Lower leg skin (tissue), 4 donors: ENCODE data around the gene CYB5R4. TPM values are rescaled to one million over a fixed set of nuclear protein-coding genes. Genes with fewer than 3 reads are reported as not detected.
"Not testable (repeated sequence)": the region's sequence is repeated elsewhere in the genome, so short reads cannot be mapped to it uniquely, and the experiment has no call there.

Experiments used
- DNase-seq, 2 donors: peaks; one replicate each; pipeline ENCODE4 v3.0.0-alpha.2; 2019; ENCODE audit warnings: low spot score in 2 of 2
- H3K4me3 ChIP-seq: fragments of 200-600 bp; sonication (generic); 2 replicates; pipeline ENCODE4 v1.5.1; 2017; ENCODE audit warnings: mild to moderate bottlenecking, low read depth; ENCODE audit not compliant: poor library complexity, severe bottlenecking
- POLR2A ChIP-seq, 2 donors: fragments of 450-650 bp; IDR thresholded peaks; one replicate each; pipeline ENCODE4 v1.6.1; 2016 to 2017; ENCODE audit warnings: antibody characterized with exemption in 2 of 2, mild to moderate bottlenecking in 1 of 2, moderate library complexity in 1 of 2
- WGBS, 2 donors: methylation state at CpG; one replicate each; pipeline ENCODE4 v1.1.5; 2018; 5-methylcytosine and 5-hydroxymethylcytosine counted together
- intact Hi-C: fragments of 100-400 bp; cut with DNase I; formaldehyde crosslinking; loops from one replicate; pipeline ENCODE4 v1.15.0; 2023; ENCODE audit warnings: low total_unique reads
- total RNA-seq, 4 donors: library from RNA; depleted of rRNA; stranded (reverse); fragments of >200 nt; gene quantifications; one replicate each; pipeline ENCODE4 v1.1.0, GENCODE V29; 2016
- TF ChIP-seq, protein P1 (sequence below), 3 donors: fragments of 450-650 bp; IDR thresholded peaks; one replicate each; pipeline ENCODE4 v1.5.1; 2016; ENCODE audit warnings: antibody characterized with exemption in 3 of 3, mild to moderate bottlenecking in 3 of 3, moderate library complexity in 2 of 3

Gene CYB5R4
- total RNA-seq, 4 donors from 2014 or later, result 4.8 to 14.6 (median 7.2) TPM

DNA sequence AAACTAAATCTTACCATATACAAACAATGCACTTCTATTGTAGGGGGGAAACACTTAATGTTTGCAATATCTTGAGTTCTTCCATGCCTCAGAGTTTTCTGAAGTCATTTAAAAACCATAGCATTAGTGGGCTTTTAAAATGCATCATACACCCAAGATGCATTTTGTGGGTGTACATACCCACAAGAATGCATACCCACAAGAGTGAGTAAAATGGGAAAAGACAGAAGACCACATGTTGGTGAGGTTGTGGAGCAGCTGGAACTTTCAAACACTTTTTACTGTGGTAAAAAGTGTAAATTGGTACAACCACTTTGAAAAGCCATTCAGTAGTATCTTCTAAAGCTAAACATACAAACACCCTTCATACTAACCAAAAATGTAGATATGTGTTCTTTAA is 57.5 kb downstream of the CYB5R4 start:
- intact Hi-C loops, result no loop called here
- TF ChIP-seq POLR2A (IDR thresholded peaks at IDR 0.05), result no peak
- TF ChIP-seq, protein P1, sequence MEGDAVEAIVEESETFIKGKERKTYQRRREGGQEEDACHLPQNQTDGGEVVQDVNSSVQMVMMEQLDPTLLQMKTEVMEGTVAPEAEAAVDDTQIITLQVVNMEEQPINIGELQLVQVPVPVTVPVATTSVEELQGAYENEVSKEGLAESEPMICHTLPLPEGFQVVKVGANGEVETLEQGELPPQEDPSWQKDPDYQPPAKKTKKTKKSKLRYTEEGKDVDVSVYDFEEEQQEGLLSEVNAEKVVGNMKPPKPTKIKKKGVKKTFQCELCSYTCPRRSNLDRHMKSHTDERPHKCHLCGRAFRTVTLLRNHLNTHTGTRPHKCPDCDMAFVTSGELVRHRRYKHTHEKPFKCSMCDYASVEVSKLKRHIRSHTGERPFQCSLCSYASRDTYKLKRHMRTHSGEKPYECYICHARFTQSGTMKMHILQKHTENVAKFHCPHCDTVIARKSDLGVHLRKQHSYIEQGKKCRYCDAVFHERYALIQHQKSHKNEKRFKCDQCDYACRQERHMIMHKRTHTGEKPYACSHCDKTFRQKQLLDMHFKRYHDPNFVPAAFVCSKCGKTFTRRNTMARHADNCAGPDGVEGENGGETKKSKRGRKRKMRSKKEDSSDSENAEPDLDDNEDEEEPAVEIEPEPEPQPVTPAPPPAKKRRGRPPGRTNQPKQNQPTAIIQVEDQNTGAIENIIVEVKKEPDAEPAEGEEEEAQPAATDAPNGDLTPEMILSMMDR (IDR thresholded peaks at IDR 0.05), result no peak
- no peak for DNase-seq
- H3K4me3 ChIP-seq, result no peak overlapping the region

DNA sequence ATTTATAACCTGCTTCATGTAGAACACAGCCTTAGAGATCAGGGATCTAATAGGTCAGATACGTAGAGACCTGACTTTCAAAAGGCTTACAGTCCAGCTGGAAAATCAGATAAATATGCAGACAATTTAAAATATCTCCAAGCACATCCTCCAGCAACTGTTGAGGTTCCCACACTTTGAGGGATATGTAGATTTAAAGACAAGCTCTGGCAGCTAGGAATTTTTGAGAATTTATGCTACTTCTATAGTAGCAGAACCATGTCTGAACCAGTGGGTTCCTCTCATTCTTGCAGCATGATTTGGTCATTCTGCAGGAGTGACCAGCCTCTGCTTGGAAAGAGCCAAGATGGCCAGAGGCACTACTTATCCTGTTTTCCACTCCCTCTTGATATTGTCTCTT is 60.5 kb downstream of the CYB5R4 start:
- no peak for DNase-seq
- H3K4me3 ChIP-seq, result no peak overlapping the region
- 95 to 97% methylated on average over 1 of the region's 1 CpG for WGBS, 2 donors
- TF ChIP-seq, protein P1 (IDR thresholded peaks at IDR 0.05), result no peak
- TF ChIP-seq POLR2A (IDR thresholded peaks at IDR 0.05), result no peak
- intact Hi-C loops, result no loop called here

DNA sequence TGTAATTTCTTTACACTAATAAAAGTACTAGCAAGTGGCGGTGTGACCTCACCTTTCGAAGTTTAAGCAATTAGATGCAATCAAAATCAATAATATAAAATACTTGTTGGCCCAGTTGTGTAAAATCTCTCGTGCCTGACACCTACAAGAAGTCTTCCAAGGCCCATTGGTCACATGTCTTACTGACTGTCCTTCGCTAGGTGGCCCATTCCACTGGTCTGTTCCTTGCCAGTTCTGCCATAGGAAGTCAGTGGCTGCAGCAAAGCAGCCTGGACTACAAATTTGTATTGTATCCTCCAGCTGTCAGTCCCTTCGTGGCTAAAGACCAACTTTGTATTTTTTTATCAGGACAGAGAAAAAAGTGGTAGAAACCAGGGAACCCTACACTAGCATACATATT is 61.8 kb downstream of the CYB5R4 start:
- intact Hi-C loops, result no loop called here
- H3K4me3 ChIP-seq, result no peak overlapping the region
- 91 to 95% methylated on average over 5 of the region's 5 CpGs for WGBS, 2 donors
- DNase-seq, result no peak
- TF ChIP-seq, protein P1 (IDR thresholded peaks at IDR 0.05), result no peak
- TF ChIP-seq POLR2A (IDR thresholded peaks at IDR 0.05), result no peak

DNA sequence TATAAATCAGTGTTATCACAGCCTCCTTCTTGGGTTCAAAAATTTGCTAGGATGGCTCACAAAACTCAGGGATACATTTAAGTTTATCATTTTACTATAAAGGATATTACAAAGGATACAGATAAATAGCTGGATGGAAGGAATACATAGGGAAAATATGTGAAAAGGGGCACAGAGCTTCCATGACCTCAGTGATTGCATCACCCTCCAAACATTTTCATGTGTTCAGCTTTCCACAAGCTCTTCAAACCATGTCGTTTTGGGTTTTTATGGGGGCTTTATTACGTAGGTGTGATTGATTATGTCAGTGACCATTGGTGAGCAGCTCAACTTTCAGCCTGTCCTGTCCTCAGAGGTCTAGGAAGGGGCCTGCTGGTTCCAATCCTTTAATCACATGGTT is 68.0 kb downstream of the CYB5R4 start:
- TF ChIP-seq, protein P1 (IDR thresholded peaks at IDR 0.05), result no peak
- no peak for TF ChIP-seq POLR2A (IDR thresholded peaks at IDR 0.05)
- no peak overlapping the region for H3K4me3 ChIP-seq
- no peak for DNase-seq
- 62 to 75% methylated on average over 2 of the region's 2 CpGs for WGBS, 2 donors
- intact Hi-C loops, result no loop called here

DNA sequence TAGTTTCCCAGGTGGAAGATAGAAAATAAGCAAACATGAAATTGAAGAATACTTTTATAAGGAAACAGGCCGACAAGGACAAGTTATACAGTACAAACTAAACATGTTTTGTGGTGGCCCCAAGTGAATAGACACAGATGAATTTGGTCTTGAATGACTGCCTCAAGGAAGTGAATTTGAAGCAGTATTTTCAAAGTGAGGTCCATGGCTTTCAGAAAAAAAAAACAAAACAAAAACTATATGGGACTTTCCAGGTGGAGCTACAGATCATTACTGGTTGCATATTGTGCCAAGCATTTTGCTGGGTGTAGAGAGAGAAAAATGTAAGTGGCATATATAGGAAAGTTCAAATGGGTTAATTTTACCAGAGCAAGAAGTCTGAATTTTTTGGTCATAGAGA is 68.8 kb downstream of the CYB5R4 start:
- TF ChIP-seq, protein P1 (IDR thresholded peaks at IDR 0.05), result no peak
- TF ChIP-seq POLR2A (IDR thresholded peaks at IDR 0.05), result no peak
- WGBS, 2 donors, result 93 to 97% methylated on average over 1 of the region's 1 CpG

DNA sequence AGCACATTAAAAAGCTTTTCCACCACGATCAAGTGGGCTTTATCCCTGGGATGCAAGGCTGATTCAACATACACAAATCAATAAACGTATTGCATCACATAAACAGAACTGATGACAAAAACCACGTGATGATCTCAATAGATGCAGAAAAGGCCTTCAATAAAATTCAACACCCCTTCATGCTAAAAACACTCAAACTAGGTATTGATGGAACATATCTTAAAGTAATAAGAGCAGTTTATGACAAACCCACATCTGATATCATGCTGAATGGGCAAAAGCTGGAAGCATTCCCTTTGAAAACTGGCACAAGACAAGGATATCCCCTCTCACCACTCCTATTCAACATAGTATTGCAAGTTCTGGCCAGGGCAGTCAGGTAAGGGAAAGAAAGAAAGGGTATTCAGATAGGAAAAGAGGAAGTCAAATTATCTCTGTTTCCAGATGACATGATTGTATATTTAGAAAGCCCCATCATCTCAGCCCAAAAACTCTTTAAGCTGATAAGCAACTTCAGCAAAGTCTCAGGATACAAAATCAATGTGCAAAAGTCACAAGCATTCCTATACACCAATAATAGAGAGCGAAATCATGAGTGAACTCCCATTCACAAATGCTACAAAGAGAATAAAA is 86.8 kb downstream of the CYB5R4 start:
- DNase-seq, intact Hi-C loops, H3K4me3 ChIP-seq: not testable (repeated sequence)
- 91 to 94% methylated on average over 4 of the region's 4 CpGs for WGBS, 2 donors

More for the DNA sequence above, 68.8 kb downstream of the CYB5R4 start:
- no peak for DNase-seq
- H3K4me3 ChIP-seq, result no peak overlapping the region
- intact Hi-C loops, result no loop called here

DNA sequence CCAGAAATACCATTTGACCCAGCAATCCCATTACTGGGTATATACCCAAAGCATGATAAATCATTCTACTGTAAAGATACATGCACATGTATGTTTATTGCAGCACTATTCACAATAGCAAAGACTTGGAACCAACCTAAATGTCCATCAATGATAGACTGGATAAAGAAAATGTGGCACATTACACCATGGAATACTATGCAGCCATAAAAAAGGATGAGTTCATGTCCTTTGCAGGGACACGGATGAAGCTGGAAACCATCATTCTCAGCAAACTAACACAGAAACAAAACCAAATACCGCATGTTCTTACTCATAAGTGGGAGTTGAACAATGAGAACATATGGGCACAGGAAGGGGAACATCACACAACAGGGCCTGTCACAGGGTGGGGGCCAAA is 88.5 kb downstream of the CYB5R4 start:
- H3K4me3 ChIP-seq, intact Hi-C loops, DNase-seq: not testable (repeated sequence)
- WGBS, 2 donors, result 92% methylated on average over 2 of the region's 2 CpGs
